ENCODE measurements around the gene VCAN.
A peak's percentile ranks its signal among the peaks of the same experiment; 100 is the strongest.

Gene VCAN

GRCh38 chr5:83467371-83468035 is 4.0 kb upstream of the VCAN start:
- DNase-seq (ENCODE audit: extremely low read depth in 1 of 2, low read depth in 1 of 2) = no peak

DNA sequence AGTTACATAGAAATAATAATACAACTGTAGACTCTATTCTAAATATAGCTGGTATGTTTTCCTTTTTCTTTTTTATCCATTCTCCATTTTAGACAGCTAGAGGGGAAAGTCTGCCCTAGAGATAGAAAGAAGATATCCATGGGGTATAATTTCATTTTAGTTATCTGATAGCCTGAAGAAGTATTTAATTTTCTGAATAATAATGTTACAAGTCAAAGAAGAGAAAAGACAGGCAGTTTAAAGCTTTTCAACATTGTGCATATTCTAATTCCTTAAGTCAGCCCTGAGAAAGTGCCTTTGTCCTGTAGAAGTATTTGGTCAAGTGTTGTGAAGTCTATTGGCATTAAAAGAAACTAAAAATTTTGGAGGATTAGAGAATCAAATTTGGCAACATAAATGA is 2.5 kb upstream of the VCAN start:
- DNase-seq (ENCODE audit: extremely low read depth in 1 of 2, low read depth in 1 of 2) = no peak

- no peak for DNase-seq (ENCODE audit: extremely low read depth in 1 of 2, low read depth in 1 of 2)
Measured at GRCh38 chr5:83470526-83471404, 779 bp upstream of the VCAN start.

GRCh38 chr5:83472213-83472507 is 616 bp downstream of the VCAN start:
- no peak for DNase-seq (ENCODE audit: extremely low read depth in 1 of 2, low read depth in 1 of 2)

DNA sequence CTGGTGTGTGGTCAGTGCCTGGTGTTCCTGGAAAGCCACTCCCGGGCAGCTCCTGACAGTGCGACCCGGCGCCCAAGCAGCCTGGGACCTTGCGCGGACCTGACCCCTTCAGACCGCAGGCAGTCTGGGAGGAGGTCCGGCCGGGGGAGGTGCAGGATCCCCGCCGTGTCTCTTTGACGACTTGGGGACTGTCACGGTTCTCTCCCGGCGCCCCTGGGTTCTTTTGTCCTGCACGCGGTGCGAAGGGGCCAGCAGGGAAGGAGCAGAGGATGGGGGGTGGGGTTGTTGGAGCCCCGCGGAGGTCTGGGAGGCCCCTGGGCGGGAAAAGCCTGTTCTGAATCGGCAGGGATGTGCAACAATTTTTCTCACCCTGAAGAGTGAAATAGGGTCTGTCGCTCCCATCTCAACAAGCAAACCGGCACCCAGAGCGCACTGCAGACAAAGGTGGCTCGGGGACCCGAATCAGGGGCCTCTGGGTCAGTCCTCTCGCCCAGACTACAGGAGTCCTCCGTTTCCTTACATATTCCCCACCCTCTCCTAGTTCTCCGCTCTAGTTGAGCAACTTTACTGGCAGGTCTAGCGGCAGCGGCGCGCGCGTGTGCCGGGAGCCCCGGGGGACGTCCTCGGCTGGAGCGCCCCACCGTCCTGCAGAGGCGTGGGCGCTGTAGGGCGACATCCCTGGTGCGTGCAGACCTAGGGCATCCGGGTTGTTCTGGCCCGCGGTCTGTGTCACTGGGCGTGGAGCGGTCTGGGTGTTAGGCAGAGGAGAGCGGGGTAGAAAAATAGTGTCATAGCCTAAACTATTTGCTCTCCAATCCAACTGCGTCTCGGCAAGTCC is 1.2 kb downstream of the VCAN start:
- no peak for DNase-seq (ENCODE audit: extremely low read depth in 1 of 2, low read depth in 1 of 2)

GRCh38 chr5:83473346-83474160 is 2.0 kb downstream of the VCAN start:
- peak in 1 of 2 donors; percentile 38 for DNase-seq (ENCODE audit: extremely low read depth in 1 of 2, low read depth in 1 of 2)

- DNase-seq (ENCODE audit: extremely low read depth in 1 of 2, low read depth in 1 of 2) = peak in 1 of 2 donors; percentile 19
Measured at GRCh38 chr5:83474161-83474796, 2.7 kb downstream of the VCAN start.

DNA sequence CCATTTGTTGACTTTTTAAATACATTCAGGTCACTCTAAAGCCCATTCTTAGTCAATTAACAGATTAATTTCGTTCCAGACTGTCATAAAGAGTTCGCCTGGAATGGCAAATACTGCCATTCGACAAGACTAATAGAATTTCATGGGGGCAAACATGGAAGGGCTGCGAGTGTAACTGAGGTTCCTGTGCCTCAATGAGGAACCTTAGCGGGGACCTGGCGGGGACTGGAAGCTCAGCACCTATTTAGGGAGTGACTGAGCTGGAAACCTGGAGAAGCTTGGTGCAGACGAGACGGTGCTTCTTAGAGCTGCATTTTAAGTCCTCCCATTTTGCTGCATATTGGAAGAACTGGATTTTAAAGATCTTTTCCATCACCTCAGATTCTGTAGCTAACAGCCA is 3.4 kb downstream of the VCAN start:
- DNase-seq (ENCODE audit: extremely low read depth in 1 of 2, low read depth in 1 of 2) = no peak

DNA sequence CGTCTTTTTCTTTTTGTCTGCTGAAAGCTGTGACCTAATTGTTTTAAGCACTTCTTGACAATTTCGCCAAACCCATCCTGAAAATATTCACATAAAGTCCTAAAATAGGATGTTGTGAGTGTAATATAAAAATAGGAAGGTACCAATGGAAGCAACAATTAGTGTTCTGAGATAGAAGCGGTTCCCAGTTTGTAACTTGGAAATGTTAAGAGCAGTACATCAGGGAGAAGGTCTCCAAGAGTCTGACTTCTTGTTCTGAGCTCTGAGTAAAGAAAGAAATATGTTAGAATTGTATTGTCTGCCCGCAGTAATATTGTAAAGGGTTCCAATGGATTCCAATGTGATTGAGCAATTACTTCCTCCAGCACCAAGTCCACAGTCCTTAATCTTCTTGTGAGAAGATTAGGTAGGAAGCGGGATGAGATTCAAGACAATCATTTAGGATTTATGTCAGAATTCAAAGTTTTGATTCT is 3.9 kb downstream of the VCAN start:
- DNase-seq (ENCODE audit: extremely low read depth in 1 of 2, low read depth in 1 of 2) = no peak

DNA sequence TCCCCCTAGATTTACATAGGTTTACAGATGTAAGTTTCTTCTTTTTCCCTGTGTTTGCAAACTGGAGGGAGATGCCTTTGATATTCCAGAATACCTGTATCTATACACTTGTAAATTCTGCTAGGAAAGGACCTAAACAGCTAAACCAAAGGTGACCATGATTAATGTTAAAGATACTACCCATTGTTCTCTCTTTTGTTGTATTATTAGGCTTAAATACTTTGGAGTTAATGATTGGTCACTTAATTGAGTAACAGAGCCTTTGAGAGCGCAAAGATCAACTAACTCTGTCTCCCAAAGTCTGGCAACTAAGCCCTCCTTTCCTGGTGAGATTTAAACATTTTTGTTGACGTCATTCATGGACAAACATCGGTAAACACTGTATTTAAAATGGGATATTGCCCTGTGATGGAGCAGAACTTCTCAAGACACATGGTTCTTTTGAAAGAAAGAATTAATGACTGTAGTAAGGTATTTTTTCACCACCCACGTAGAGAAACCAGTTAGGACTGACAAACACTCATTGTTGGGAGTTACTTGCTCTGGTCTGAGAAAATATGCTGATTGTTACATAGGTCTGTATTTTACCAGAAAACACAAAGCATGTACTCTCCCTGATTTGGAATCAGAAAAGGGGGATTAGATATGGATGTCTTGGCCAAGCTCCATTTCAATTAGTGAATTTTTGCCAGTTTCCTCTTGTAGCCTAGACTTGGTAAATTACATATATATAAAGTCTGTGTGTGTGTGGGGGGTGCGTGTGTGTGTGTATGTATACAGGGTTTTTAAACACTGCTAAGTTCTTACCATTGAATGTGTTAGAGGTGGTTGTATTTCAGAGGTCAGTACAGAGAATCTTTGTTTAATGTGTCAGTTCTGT is 4.6 kb downstream of the VCAN start:
- DNase-seq (ENCODE audit: extremely low read depth in 1 of 2, low read depth in 1 of 2) = no peak

- no peak for DNase-seq (ENCODE audit: extremely low read depth in 1 of 2, low read depth in 1 of 2)
Measured at GRCh38 chr5:83482961-83483360, 11.4 kb downstream of the VCAN start.

- no peak for DNase-seq (ENCODE audit: extremely low read depth in 1 of 2, low read depth in 1 of 2)
Measured at GRCh38 chr5:83484294-83484693, 12.8 kb downstream of the VCAN start.

DNA sequence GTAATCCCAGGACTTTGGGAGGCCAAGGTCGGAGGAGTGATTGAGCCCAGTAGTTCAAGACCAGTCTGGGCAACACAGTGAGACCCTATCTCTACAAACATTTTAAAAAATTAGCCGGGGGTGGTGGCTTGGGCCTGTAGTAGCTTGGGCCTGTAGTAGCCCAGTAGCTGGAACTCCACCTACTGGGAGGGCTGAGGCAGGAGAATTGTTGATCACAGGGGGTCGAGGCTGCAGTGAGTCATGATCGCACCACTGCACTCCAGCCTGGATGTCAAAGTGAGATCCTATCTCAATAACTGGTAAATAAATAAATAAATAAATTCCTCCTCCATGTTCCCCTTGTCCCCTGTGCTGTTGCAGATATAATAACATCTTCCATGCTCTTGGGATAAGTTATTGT is 14.3 kb downstream of the VCAN start:
- DNase-seq (ENCODE audit: extremely low read depth in 1 of 2, low read depth in 1 of 2) = no peak

GRCh38 chr5:83487155-83487554 is 15.6 kb downstream of the VCAN start:
- no peak for DNase-seq (ENCODE audit: extremely low read depth in 1 of 2, low read depth in 1 of 2)

- no peak for DNase-seq (ENCODE audit: extremely low read depth in 1 of 2, low read depth in 1 of 2)
Measured at GRCh38 chr5:83488271-83488670, 16.7 kb downstream of the VCAN start.

- DNase-seq (ENCODE audit: extremely low read depth in 1 of 2, low read depth in 1 of 2) = no peak
Measured at GRCh38 chr5:83488821-83489220, 17.3 kb downstream of the VCAN start.

- no peak for DNase-seq (ENCODE audit: extremely low read depth in 1 of 2, low read depth in 1 of 2)
Measured at GRCh38 chr5:83490203-83490602, 18.7 kb downstream of the VCAN start.

- no peak for DNase-seq (ENCODE audit: extremely low read depth in 1 of 2, low read depth in 1 of 2)
Measured at GRCh38 chr5:83492331-83492730, 20.8 kb downstream of the VCAN start.

GRCh38 chr5:83493644-83494043 is 22.1 kb downstream of the VCAN start:
- DNase-seq (ENCODE audit: extremely low read depth in 1 of 2, low read depth in 1 of 2) = no peak
